Stomach (tissue), 4 donors: Measurements from ENCODE around the gene RPS2.

Experiments used
- EP300 ChIP-seq: sonication (generic); formaldehyde crosslinking; IDR thresholded peaks from one replicate; pipeline ENCODE4 v1.6.1; 2017; ENCODE audit warnings: antibody characterized with exemption
- POLR2A ChIP-seq, 4 donors: fragments of 450-650 bp; IDR thresholded peaks; one replicate each; pipeline ENCODE4 v1.6.1; 2016; ENCODE audit warnings: antibody characterized with exemption in 4 of 4, control low read depth in 2 of 4, mild to moderate bottlenecking in 1 of 4, moderate library complexity in 1 of 4
- POLR2AphosphoS5 ChIP-seq, 3 donors: sonication (generic); formaldehyde crosslinking; IDR thresholded peaks; one replicate each; pipeline ENCODE4 v1.6.1; 2016; ENCODE audit warnings: antibody characterized with exemption in 3 of 3
- TF ChIP-seq, protein P1 (sequence below), 7 experiments: fragments of 450-650 bp in 4 of 7; fragments of 200-600 bp in 3 of 7; sonication (generic) in 3 of 7; IDR thresholded peaks; one replicate each; pipeline ENCODE4 v1.5.1; 2016 to 2019; ENCODE audit warnings: antibody characterized with exemption in 7 of 7, control low read depth in 2 of 7, mild to moderate bottlenecking in 1 of 7

DNA sequence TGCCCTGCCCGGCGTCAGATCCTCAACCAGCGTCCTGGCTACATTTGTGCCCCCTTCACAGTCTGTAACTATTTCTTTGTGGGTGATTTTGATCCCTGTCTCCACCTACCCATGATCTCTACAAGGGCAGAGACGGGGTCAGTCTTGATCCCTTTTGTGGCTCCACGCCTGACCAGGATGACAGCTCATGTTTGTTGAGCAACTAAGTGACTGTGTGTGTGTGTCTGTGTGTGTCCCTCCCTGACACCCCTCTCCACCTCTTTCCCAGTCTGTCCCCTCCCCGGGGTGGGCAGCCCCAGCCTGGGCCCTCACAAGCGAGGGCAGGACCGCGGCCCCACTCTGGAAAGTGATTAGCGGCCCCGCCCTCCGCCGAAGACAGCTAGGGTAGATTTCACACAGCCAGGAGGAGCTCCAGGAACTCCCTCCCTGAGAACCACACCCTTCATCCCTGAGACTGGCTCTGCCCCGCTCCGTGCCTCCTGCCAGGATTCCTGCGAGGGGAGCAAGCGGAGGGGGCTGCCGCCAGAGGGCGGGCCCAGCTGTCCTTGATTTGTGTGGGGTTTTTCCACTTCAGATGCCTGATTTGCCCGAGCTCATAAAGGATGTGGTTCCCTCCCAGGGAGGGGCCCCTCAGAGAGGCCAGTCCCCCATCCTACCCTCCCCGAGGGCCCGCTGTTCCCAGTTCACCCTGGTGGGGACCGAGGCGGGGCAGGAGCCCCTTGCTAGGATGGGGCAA lies 41.2 kb downstream of the RPS2 start:
- TF ChIP-seq, protein P1, sequence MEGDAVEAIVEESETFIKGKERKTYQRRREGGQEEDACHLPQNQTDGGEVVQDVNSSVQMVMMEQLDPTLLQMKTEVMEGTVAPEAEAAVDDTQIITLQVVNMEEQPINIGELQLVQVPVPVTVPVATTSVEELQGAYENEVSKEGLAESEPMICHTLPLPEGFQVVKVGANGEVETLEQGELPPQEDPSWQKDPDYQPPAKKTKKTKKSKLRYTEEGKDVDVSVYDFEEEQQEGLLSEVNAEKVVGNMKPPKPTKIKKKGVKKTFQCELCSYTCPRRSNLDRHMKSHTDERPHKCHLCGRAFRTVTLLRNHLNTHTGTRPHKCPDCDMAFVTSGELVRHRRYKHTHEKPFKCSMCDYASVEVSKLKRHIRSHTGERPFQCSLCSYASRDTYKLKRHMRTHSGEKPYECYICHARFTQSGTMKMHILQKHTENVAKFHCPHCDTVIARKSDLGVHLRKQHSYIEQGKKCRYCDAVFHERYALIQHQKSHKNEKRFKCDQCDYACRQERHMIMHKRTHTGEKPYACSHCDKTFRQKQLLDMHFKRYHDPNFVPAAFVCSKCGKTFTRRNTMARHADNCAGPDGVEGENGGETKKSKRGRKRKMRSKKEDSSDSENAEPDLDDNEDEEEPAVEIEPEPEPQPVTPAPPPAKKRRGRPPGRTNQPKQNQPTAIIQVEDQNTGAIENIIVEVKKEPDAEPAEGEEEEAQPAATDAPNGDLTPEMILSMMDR (IDR thresholded peaks at IDR 0.05): peak in 1 of 7 experiments; percentile 20
- TF ChIP-seq POLR2AphosphoS5 (IDR thresholded peaks at IDR 0.05): no peak
- no peak for TF ChIP-seq EP300
- TF ChIP-seq POLR2A (IDR thresholded peaks at IDR 0.05): no peak
